ENCODE measurements around the gene ANKS3.

Gene ANKS3

GRCh38 chr16:4664538-4665418, 69.3 kb downstream of the ANKS3 start:
- DNase-seq = peak; percentile 26

GRCh38 chr16:4663777-4664465, 70.2 kb downstream of the ANKS3 start:
- no peak for DNase-seq

- no peak for DNase-seq
These were observed 70.7 kb downstream of the ANKS3 start for GRCh38 chr16:4663465-4663776.

- no peak for DNase-seq
These were observed 72.4 kb downstream of the ANKS3 start for GRCh38 chr16:4661661-4662060.

GRCh38 chr16:4660454-4661007, 73.5 kb downstream of the ANKS3 start:
- DNase-seq = peak; percentile 66

- no peak for DNase-seq
These were observed 74.4 kb downstream of the ANKS3 start for GRCh38 chr16:4659363-4660353.

GRCh38 chr16:4656695-4657686, 77.1 kb downstream of the ANKS3 start:
- no peak for DNase-seq

- no peak for DNase-seq
These were observed 77.8 kb downstream of the ANKS3 start for GRCh38 chr16:4656221-4656620.

- DNase-seq = no peak
These were observed 78.3 kb downstream of the ANKS3 start for GRCh38 chr16:4655801-4656200.

GRCh38 chr16:4654964-4655590, 79.0 kb downstream of the ANKS3 start:
- no peak for DNase-seq

GRCh38 chr16:4654011-4654963, 79.8 kb downstream of the ANKS3 start:
- no peak for DNase-seq

GRCh38 chr16:4652561-4652960, 81.5 kb downstream of the ANKS3 start:
- DNase-seq = no peak

GRCh38 chr16:4651827-4652226, 82.2 kb downstream of the ANKS3 start:
- no peak for DNase-seq

GRCh38 chr16:4650443-4651074, 83.5 kb downstream of the ANKS3 start:
- DNase-seq = peak; percentile 69

- DNase-seq = no peak
These were observed 84.2 kb downstream of the ANKS3 start for GRCh38 chr16:4649744-4650442.

GRCh38 chr16:4648917-4649316, 85.2 kb downstream of the ANKS3 start:
- no peak for DNase-seq

- no peak for DNase-seq
These were observed 86.5 kb downstream of the ANKS3 start for GRCh38 chr16:4647644-4647980.

- DNase-seq = no peak
These were observed 87.1 kb downstream of the ANKS3 start for GRCh38 chr16:4646773-4647643.

All from effector CD8-positive, alpha-beta T cell (primary cell).